Measurements from ENCODE around the gene MBD3L4.
"Not testable (repeated sequence)": the region's sequence is repeated elsewhere in the genome, so short reads cannot be mapped to it uniquely, and the experiment has no call there.

The MBD3L4 gene

GRCh38 chr19:7063764-7064418 is 23.9 kb upstream of the MBD3L4 start:
- H3K9ac ChIP-seq (ENCODE audit: low read length) = no peak overlapping the region
- H3F3A ChIP-seq (ENCODE audit: insufficient read depth) = peaks cover 6% of the 10 kb centered on the region
- no peak overlapping the region for H3K4me3 ChIP-seq (ENCODE audit: insufficient read depth, low read length, poor library complexity, severe bottlenecking)
- H4K20me1 ChIP-seq (ENCODE audit: low read depth, low read length) = no peaks in the 10 kb centered on the region
- H3K9me3 ChIP-seq (ENCODE audit: insufficient read depth, low read length) = no peaks in the 10 kb centered on the region
- TF ChIP-seq EZH2phosphoT487 (conservative IDR thresholded peaks at IDR 0.05; ENCODE audit: low read length) (no peak), CTCF (IDR thresholded peaks at IDR 0.05; ENCODE audit: insufficient read depth, low read length, poor library complexity, severe bottlenecking) (no peak)
- no peak overlapping the region for H2AFZ ChIP-seq (ENCODE audit: low read depth, low read length, severe bottlenecking)
- no peak overlapping the region for H3K4me2 ChIP-seq (ENCODE audit: low read depth, low read length, poor library complexity, severe bottlenecking)
- no peaks in the 10 kb centered on the region for H3K9me2 ChIP-seq (replicated peaks; ENCODE audit: insufficient read depth, low read length)
- no peaks in the 10 kb centered on the region for H3K27me3 ChIP-seq (ENCODE audit: low read length)
- H3K79me2 ChIP-seq (ENCODE audit: insufficient read depth, low read length) = no peaks in the 10 kb centered on the region
- H3K36me3 ChIP-seq (ENCODE audit: low read length) = no peaks in the 10 kb centered on the region
- H3K27ac ChIP-seq (ENCODE audit: low read depth, low read length) = no peak overlapping the region

- Histone ChIP-seq H2AFZ (ENCODE audit: low read depth, low read length, severe bottlenecking) (no peak overlapping the region), H4K20me1 (ENCODE audit: low read depth, low read length) (no peaks in the 10 kb centered on the region), H3K27ac (ENCODE audit: low read depth, low read length) (no peak overlapping the region), H3K79me2 (ENCODE audit: insufficient read depth, low read length) (no peaks in the 10 kb centered on the region), H3K36me3 (ENCODE audit: low read length) (no peaks in the 10 kb centered on the region), H3K9ac (ENCODE audit: low read length) (no peak overlapping the region), H3K4me2 (ENCODE audit: low read depth, low read length, poor library complexity, severe bottlenecking) (no peak overlapping the region), H3K4me3 (ENCODE audit: insufficient read depth, low read length, poor library complexity, severe bottlenecking) (no peak overlapping the region), H3K9me2 (replicated peaks; ENCODE audit: insufficient read depth, low read length) (no peaks in the 10 kb centered on the region), H3F3A (ENCODE audit: insufficient read depth) (peaks cover 6% of the 10 kb centered on the region), H3K9me3 (ENCODE audit: insufficient read depth, low read length) (no peaks in the 10 kb centered on the region), H3K27me3 (ENCODE audit: low read length) (no peaks in the 10 kb centered on the region)
- TF ChIP-seq EZH2phosphoT487 (conservative IDR thresholded peaks at IDR 0.05; ENCODE audit: low read length) (no peak), CTCF (IDR thresholded peaks at IDR 0.05; ENCODE audit: insufficient read depth, low read length, poor library complexity, severe bottlenecking) (no peak)
Measured at GRCh38 chr19:7063339-7063738, 23.4 kb upstream of the MBD3L4 start.

DNA sequence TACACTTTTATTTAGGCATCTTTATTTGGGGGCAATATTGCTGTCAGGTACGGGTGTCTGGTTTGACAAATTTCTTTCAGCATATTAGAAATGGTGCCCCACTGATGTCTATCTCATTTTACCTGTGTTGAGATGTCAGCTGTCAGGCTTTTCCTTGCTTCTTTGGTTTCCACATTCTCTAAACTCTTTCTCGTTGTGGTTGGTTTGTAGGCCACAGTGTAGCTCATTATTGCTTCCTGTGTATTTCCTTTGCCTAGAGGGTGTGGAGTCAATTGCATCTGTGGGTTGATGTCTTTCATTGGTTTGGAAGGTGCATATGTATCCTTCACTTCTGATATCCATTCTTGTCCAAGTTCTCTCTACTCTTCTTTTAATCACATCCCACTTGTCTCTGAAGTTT is 20.0 kb upstream of the MBD3L4 start:
- not testable (repeated sequence) for H3K9ac ChIP-seq (ENCODE audit: low read length); H3K27me3 ChIP-seq (ENCODE audit: low read length); H3F3A ChIP-seq (ENCODE audit: insufficient read depth); H3K4me2 ChIP-seq (ENCODE audit: low read depth, low read length, poor library complexity, severe bottlenecking); H4K20me1 ChIP-seq (ENCODE audit: low read depth, low read length); H3K36me3 ChIP-seq (ENCODE audit: low read length); H3K9me3 ChIP-seq (ENCODE audit: insufficient read depth, low read length); H3K79me2 ChIP-seq (ENCODE audit: insufficient read depth, low read length); H3K4me3 ChIP-seq (ENCODE audit: insufficient read depth, low read length, poor library complexity, severe bottlenecking); H2AFZ ChIP-seq (ENCODE audit: low read depth, low read length, severe bottlenecking); H3K27ac ChIP-seq (ENCODE audit: low read depth, low read length); H3K9me2 ChIP-seq (replicated peaks; ENCODE audit: insufficient read depth, low read length)

DNA sequence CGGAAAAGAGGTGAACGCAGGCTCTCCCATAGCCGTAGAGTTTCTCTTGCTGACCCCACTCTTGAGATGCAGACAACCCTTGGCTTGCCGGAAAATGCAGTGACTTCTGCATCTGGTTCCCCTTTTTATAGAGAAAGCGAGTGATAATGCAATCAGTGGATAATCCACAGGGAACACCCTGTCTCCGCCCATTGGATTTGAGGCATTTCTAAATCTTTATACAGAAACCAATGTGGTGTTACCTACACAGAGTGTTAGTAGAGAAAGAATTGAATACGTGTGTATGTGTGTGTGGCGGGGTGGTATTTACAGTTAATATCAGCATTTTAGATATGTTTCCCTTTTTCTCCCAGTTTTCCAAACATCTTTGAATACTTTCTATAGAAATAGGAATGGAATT is 18.6 kb upstream of the MBD3L4 start, which contains the start of gene MBD3L3:
Gene MBD3L3, minus strand, starts transcription at position 101 of the 400 bp plus-strand sequence. Its CDS starts 71 bp downstream, at position 30.
- not testable (repeated sequence) for H3K9me3 ChIP-seq (ENCODE audit: insufficient read depth, low read length); H3K36me3 ChIP-seq (ENCODE audit: low read length); H2AFZ ChIP-seq (ENCODE audit: low read depth, low read length, severe bottlenecking); H3K4me2 ChIP-seq (ENCODE audit: low read depth, low read length, poor library complexity, severe bottlenecking); H3K9me2 ChIP-seq (replicated peaks; ENCODE audit: insufficient read depth, low read length); H3F3A ChIP-seq (ENCODE audit: insufficient read depth); H3K79me2 ChIP-seq (ENCODE audit: insufficient read depth, low read length); H4K20me1 ChIP-seq (ENCODE audit: low read depth, low read length); H3K27ac ChIP-seq (ENCODE audit: low read depth, low read length); H3K9ac ChIP-seq (ENCODE audit: low read length); H3K27me3 ChIP-seq (ENCODE audit: low read length); H3K4me3 ChIP-seq (ENCODE audit: insufficient read depth, low read length, poor library complexity, severe bottlenecking)

- not testable (repeated sequence) for H3K9me3 ChIP-seq (ENCODE audit: insufficient read depth, low read length); H3K27ac ChIP-seq (ENCODE audit: low read depth, low read length); H3K27me3 ChIP-seq (ENCODE audit: low read length); H3F3A ChIP-seq (ENCODE audit: insufficient read depth); H3K36me3 ChIP-seq (ENCODE audit: low read length); H3K4me2 ChIP-seq (ENCODE audit: low read depth, low read length, poor library complexity, severe bottlenecking); H3K9me2 ChIP-seq (replicated peaks; ENCODE audit: insufficient read depth, low read length); H3K79me2 ChIP-seq (ENCODE audit: insufficient read depth, low read length); H2AFZ ChIP-seq (ENCODE audit: low read depth, low read length, severe bottlenecking); H3K4me3 ChIP-seq (ENCODE audit: insufficient read depth, low read length, poor library complexity, severe bottlenecking); H4K20me1 ChIP-seq (ENCODE audit: low read depth, low read length); H3K9ac ChIP-seq (ENCODE audit: low read length)
Measured at GRCh38 chr19:7056371-7056770, 16.4 kb upstream of the MBD3L4 start.

- H3K4me3 ChIP-seq (ENCODE audit: insufficient read depth, low read length, poor library complexity, severe bottlenecking); H3K4me2 ChIP-seq (ENCODE audit: low read depth, low read length, poor library complexity, severe bottlenecking); H3K9me2 ChIP-seq (replicated peaks; ENCODE audit: insufficient read depth, low read length); H3K36me3 ChIP-seq (ENCODE audit: low read length); H2AFZ ChIP-seq (ENCODE audit: low read depth, low read length, severe bottlenecking); H3K79me2 ChIP-seq (ENCODE audit: insufficient read depth, low read length); H3K9ac ChIP-seq (ENCODE audit: low read length); H3K27ac ChIP-seq (ENCODE audit: low read depth, low read length); H3K27me3 ChIP-seq (ENCODE audit: low read length); H3K9me3 ChIP-seq (ENCODE audit: insufficient read depth, low read length); H4K20me1 ChIP-seq (ENCODE audit: low read depth, low read length); H3F3A ChIP-seq (ENCODE audit: insufficient read depth): not testable (repeated sequence)
Measured at GRCh38 chr19:7055679-7056078, 15.7 kb upstream of the MBD3L4 start.
